ENCODE data around the gene SIGLEC11.

DNA sequence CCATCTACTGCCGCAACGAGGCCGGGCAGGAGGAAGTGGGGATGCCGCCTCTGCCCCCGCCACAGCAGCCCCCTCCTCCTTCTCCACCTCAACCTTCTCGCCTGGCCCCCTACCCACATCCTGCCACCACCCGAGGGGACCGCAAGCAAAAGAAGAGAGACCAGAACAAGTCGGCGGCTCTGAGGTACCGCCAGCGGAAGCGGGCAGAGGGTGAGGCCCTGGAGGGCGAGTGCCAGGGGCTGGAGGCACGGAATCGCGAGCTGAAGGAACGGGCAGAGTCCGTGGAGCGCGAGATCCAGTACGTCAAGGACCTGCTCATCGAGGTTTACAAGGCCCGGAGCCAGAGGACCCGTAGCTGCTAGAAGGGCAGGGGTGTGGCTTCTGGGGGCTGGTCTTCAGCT, 28.2 kb downstream of the SIGLEC11 start:
- TF ChIP-seq, protein P1, sequence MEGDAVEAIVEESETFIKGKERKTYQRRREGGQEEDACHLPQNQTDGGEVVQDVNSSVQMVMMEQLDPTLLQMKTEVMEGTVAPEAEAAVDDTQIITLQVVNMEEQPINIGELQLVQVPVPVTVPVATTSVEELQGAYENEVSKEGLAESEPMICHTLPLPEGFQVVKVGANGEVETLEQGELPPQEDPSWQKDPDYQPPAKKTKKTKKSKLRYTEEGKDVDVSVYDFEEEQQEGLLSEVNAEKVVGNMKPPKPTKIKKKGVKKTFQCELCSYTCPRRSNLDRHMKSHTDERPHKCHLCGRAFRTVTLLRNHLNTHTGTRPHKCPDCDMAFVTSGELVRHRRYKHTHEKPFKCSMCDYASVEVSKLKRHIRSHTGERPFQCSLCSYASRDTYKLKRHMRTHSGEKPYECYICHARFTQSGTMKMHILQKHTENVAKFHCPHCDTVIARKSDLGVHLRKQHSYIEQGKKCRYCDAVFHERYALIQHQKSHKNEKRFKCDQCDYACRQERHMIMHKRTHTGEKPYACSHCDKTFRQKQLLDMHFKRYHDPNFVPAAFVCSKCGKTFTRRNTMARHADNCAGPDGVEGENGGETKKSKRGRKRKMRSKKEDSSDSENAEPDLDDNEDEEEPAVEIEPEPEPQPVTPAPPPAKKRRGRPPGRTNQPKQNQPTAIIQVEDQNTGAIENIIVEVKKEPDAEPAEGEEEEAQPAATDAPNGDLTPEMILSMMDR (conservative IDR thresholded peaks at IDR 0.05; ENCODE audit: low read depth in 2 of 2), result no peak
- TF ChIP-seq EZH2 (IDR thresholded peaks at IDR 0.05; ENCODE audit: low read depth, unreplicated experiment), result no peak
- no peak for TF ChIP-seq POLR2AphosphoS5 (IDR thresholded peaks at IDR 0.05; ENCODE audit: low read depth)
- TF ChIP-seq CREB1 (CRISPR knock-in tag; IDR thresholded peaks at IDR 0.05; ENCODE audit: low read depth), result no peak
- no peak for TF ChIP-seq EZH2phosphoT487 (IDR thresholded peaks at IDR 0.05; ENCODE audit: unreplicated experiment)
- TF ChIP-seq, protein P2, sequence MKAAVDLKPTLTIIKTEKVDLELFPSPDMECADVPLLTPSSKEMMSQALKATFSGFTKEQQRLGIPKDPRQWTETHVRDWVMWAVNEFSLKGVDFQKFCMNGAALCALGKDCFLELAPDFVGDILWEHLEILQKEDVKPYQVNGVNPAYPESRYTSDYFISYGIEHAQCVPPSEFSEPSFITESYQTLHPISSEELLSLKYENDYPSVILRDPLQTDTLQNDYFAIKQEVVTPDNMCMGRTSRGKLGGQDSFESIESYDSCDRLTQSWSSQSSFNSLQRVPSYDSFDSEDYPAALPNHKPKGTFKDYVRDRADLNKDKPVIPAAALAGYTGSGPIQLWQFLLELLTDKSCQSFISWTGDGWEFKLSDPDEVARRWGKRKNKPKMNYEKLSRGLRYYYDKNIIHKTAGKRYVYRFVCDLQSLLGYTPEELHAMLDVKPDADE (IDR thresholded peaks at IDR 0.05), result no peak
- TF ChIP-seq JUNB (IDR thresholded peaks at IDR 0.05; ENCODE audit: unreplicated experiment), result no peak
- TF ChIP-seq, protein P3, sequence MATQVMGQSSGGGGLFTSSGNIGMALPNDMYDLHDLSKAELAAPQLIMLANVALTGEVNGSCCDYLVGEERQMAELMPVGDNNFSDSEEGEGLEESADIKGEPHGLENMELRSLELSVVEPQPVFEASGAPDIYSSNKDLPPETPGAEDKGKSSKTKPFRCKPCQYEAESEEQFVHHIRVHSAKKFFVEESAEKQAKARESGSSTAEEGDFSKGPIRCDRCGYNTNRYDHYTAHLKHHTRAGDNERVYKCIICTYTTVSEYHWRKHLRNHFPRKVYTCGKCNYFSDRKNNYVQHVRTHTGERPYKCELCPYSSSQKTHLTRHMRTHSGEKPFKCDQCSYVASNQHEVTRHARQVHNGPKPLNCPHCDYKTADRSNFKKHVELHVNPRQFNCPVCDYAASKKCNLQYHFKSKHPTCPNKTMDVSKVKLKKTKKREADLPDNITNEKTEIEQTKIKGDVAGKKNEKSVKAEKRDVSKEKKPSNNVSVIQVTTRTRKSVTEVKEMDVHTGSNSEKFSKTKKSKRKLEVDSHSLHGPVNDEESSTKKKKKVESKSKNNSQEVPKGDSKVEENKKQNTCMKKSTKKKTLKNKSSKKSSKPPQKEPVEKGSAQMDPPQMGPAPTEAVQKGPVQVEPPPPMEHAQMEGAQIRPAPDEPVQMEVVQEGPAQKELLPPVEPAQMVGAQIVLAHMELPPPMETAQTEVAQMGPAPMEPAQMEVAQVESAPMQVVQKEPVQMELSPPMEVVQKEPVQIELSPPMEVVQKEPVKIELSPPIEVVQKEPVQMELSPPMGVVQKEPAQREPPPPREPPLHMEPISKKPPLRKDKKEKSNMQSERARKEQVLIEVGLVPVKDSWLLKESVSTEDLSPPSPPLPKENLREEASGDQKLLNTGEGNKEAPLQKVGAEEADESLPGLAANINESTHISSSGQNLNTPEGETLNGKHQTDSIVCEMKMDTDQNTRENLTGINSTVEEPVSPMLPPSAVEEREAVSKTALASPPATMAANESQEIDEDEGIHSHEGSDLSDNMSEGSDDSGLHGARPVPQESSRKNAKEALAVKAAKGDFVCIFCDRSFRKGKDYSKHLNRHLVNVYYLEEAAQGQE (IDR thresholded peaks at IDR 0.05; ENCODE audit: unreplicated experiment), result no peak
- no peak for TF ChIP-seq NANOG (IDR thresholded peaks at IDR 0.05; ENCODE audit: borderline replicate concordance)
- TF ChIP-seq STAT1 (IDR thresholded peaks at IDR 0.05; ENCODE audit: unreplicated experiment), result no peak
- TF ChIP-seq, protein P4, sequence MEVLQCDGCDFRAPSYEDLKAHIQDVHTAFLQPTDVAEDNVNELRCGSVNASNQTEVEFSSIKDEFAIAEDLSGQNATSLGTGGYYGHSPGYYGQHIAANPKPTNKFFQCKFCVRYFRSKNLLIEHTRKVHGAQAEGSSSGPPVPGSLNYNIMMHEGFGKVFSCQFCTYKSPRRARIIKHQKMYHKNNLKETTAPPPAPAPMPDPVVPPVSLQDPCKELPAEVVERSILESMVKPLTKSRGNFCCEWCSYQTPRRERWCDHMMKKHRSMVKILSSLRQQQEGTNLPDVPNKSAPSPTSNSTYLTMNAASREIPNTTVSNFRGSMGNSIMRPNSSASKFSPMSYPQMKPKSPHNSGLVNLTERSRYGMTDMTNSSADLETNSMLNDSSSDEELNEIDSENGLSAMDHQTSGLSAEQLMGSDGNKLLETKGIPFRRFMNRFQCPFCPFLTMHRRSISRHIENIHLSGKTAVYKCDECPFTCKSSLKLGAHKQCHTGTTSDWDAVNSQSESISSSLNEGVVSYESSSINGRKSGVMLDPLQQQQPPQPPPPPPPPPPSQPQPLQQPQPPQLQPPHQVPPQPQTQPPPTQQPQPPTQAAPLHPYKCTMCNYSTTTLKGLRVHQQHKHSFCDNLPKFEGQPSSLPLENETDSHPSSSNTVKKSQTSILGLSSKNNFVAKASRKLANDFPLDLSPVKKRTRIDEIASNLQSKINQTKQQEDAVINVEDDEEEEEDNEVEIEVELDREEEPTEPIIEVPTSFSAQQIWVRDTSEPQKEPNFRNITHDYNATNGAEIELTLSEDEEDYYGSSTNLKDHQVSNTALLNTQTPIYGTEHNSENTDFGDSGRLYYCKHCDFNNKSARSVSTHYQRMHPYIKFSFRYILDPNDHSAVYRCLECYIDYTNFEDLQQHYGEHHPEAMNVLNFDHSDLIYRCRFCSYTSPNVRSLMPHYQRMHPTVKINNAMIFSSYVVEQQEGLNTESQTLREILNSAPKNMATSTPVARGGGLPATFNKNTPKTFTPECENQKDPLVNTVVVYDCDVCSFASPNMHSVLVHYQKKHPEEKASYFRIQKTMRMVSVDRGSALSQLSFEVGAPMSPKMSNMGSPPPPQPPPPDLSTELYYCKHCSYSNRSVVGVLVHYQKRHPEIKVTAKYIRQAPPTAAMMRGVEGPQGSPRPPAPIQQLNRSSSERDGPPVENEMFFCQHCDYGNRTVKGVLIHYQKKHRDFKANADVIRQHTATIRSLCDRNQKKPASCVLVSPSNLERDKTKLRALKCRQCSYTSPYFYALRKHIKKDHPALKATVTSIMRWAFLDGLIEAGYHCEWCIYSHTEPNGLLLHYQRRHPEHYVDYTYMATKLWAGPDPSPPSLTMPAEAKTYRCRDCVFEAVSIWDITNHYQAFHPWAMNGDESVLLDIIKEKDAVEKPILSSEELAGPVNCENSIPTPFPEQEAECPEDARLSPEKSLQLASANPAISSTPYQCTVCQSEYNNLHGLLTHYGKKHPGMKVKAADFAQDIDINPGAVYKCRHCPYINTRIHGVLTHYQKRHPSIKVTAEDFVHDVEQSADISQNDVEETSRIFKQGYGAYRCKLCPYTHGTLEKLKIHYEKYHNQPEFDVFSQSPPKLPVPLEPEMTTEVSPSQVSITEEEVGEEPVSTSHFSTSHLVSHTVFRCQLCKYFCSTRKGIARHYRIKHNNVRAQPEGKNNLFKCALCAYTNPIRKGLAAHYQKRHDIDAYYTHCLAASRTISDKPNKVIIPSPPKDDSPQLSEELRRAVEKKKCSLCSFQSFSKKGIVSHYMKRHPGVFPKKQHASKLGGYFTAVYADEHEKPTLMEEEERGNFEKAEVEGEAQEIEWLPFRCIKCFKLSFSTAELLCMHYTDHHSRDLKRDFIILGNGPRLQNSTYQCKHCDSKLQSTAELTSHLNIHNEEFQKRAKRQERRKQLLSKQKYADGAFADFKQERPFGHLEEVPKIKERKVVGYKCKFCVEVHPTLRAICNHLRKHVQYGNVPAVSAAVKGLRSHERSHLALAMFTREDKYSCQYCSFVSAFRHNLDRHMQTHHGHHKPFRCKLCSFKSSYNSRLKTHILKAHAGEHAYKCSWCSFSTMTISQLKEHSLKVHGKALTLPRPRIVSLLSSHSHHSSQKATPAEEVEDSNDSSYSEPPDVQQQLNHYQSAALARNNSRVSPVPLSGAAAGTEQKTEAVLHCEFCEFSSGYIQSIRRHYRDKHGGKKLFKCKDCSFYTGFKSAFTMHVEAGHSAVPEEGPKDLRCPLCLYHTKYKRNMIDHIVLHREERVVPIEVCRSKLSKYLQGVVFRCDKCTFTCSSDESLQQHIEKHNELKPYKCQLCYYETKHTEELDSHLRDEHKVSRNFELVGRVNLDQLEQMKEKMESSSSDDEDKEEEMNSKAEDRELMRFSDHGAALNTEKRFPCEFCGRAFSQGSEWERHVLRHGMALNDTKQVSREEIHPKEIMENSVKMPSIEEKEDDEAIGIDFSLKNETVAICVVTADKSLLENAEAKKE (CRISPR knock-in tag; IDR thresholded peaks at IDR 0.05), result no peak
